HCT116 (cell line): ENCODE results near the gene NALCN. TPM values are rescaled to one million over a fixed set of nuclear protein-coding genes. Genes with fewer than 3 reads are reported as not detected.

Experiments used
- ATAC-seq: fragments of 200-7000 bp; cut with Tn5 transposase; 2 replicates; pipeline ENCODE4 v1.9.1; 2020; ENCODE audit warnings: mild to moderate bottlenecking, moderate library complexity
- BruUV-seq: library from RNA; stranded (reverse); fragments of 400-500 nt; replicated peaks from 2 replicates; lab custom pipeline; 2021; lab: Mats Ljungman, UMichigan
- CTCF ChIA-PET: fragments of 300-600 bp; sonication (Branson Sonifier 250); formaldehyde crosslinking; loops from one replicate; lab custom pipeline; 2021; ENCODE audit warnings: antibody characterized with exemption; lab: Charles Lee
- POLR2A ChIA-PET: fragments of 300-600, 350-600 bp; sonication (Branson Sonifier 250); formaldehyde crosslinking; loops from one replicate; lab custom pipeline; 2021; ENCODE audit warnings: antibody characterized with exemption; lab: Charles Lee
- RAD21 ChIA-PET, 2 experiments: fragments of 300-600 bp; sonication (Branson Sonifier 250); formaldehyde crosslinking; loops; one replicate each; lab custom pipeline; 2023; ENCODE audit warnings: low total read pairs in 2 of 2; ENCODE audit not compliant: uncharacterized antibody in 2 of 2, unreplicated experiment in 2 of 2, low non-redundant PET in 1 of 2; lab: Charles Lee
- DNase-seq: peaks from one replicate; pipeline ENCODE4 v3.0.0-alpha.2; 2010; ENCODE audit warnings: low read depth, low spot score
- H2AFZ ChIP-seq: fragments of 200-600 bp; shearing (Covaris generic), sonication (generic); 2 replicates; pipeline ENCODE4 v1.6.1; 2017; ENCODE audit warnings: low read depth, mixed run types, mixed read lengths, antibody characterized with exemption, low read length; ENCODE audit not compliant: poor library complexity, severe bottlenecking
- H3K27ac ChIP-seq: 2 replicates; pipeline ENCODE4 v1.5.1; 2012; ENCODE audit warnings: low read depth, low read length
- H3K27me3 ChIP-seq: fragments of 200-600 bp; sonication (generic); 2 replicates; pipeline ENCODE4 v1.6.1; 2016; ENCODE audit warnings: mixed run types, low read length, mixed read lengths; ENCODE audit not compliant: insufficient read depth
- H3K36me3 ChIP-seq, 2 experiments: fragments of 200-500 bp in 1 of 2; fragments of 200-600 bp in 1 of 2; sonication (Bioruptor generic) in 1 of 2; sonication (generic) in 1 of 2; 2 replicates each; pipeline versions ENCODE4 v1.5.1 to v1.6.1; 2014 to 2016; ENCODE audit warnings: low read length in 2 of 2, inconsistent platforms in 1 of 2, mixed read lengths in 1 of 2, mixed run types in 1 of 2; ENCODE audit not compliant: insufficient read depth in 2 of 2, control insufficient read depth in 1 of 2
- H3K4me1 ChIP-seq, 2 experiments: fragments of 200-600 bp in 1 of 2; sonication (generic) in 1 of 2; 2 replicates each; pipeline versions ENCODE4 v1.5.1 to v1.6.1; 2012 to 2017; ENCODE audit warnings: low read length in 2 of 2, inconsistent platforms in 1 of 2, mild to moderate bottlenecking in 1 of 2, mixed read lengths in 1 of 2, mixed run types in 1 of 2, moderate library complexity in 1 of 2; ENCODE audit not compliant: insufficient read depth in 2 of 2, control insufficient read depth in 1 of 2
- H3K4me2 ChIP-seq: fragments of 200-600 bp; sonication (generic); 2 replicates; pipeline ENCODE4 v1.6.1; 2017; ENCODE audit warnings: mixed run types, low read length, mixed read lengths
- H3K4me3 ChIP-seq, 2 experiments: fragments of 200-600 bp in 1 of 2; sonication (generic) in 1 of 2; replicated peaks in 1 of 2; 2 replicates each; pipeline ENCODE4 v1.5.1; 2011 to 2016; ENCODE audit warnings: low read length in 2 of 2, control low read depth in 1 of 2, low read depth in 1 of 2, mild to moderate bottlenecking in 1 of 2, mixed read lengths in 1 of 2, mixed run types in 1 of 2
- H3K79me2 ChIP-seq: fragments of 200-600 bp; sonication (generic); 2 replicates; pipeline ENCODE4 v1.6.1; 2017; ENCODE audit warnings: mild to moderate bottlenecking, mixed run types, low read length, moderate library complexity, mixed read lengths; ENCODE audit not compliant: insufficient read depth
- H3K9ac ChIP-seq: fragments of 200-600 bp; sonication (generic); 2 replicates; pipeline ENCODE4 v1.6.1; 2016; ENCODE audit warnings: low read length, mixed read lengths
- H3K9me2 ChIP-seq: fragments of 200-600 bp; sonication (generic), shearing (Covaris generic); 2 replicates; pipeline ENCODE4 v1.6.1; 2017; ENCODE audit warnings: mixed run types, mild to moderate bottlenecking, moderate library complexity; ENCODE audit not compliant: insufficient read depth
- H3K9me3 ChIP-seq, 2 experiments: fragments of 200-500 bp in 1 of 2; fragments of 200-600 bp in 1 of 2; sonication (Bioruptor generic) in 1 of 2; sonication (generic) in 1 of 2; 2 replicates each; pipeline ENCODE4 v1.6.1; 2014 to 2017; ENCODE audit warnings: low read length in 2 of 2, mixed read lengths in 2 of 2, inconsistent platforms in 1 of 2, low read depth in 1 of 2, mild to moderate bottlenecking in 1 of 2, mixed run types in 1 of 2, moderate library complexity in 1 of 2; ENCODE audit not compliant: control insufficient read depth in 1 of 2, insufficient read depth in 1 of 2
- H4K20me1 ChIP-seq: fragments of 200-600 bp; sonication (generic), shearing (Covaris generic); 2 replicates; pipeline ENCODE4 v1.6.1; 2017; ENCODE audit warnings: mixed run types, mild to moderate bottlenecking, moderate library complexity; ENCODE audit not compliant: insufficient read depth
- CTCF ChIP-seq, 3 experiments: fragments of 200-600 bp in 1 of 3; sonication (generic) in 1 of 3; IDR thresholded peaks in 2 of 3; conservative IDR thresholded peaks in 1 of 3; 2 replicates each; pipeline ENCODE4 v1.5.1; 2012 to 2017; ENCODE audit warnings: low read depth in 2 of 3, low read length in 2 of 3, antibody characterized with exemption in 1 of 3, borderline replicate concordance in 1 of 3, control low read depth in 1 of 3, mild to moderate bottlenecking in 1 of 3, mixed read lengths in 1 of 3, mixed run types in 1 of 3, moderate library complexity in 1 of 3; ENCODE audit not compliant: insufficient read depth in 1 of 3
- EGR1 ChIP-seq: IDR thresholded peaks from 2 replicates; pipeline ENCODE4 v1.6.1; 2012; ENCODE audit warnings: low read depth
- ELF1 ChIP-seq: IDR thresholded peaks from 2 replicates; pipeline ENCODE4 v1.6.1; 2012; ENCODE audit warnings: low read depth, borderline replicate concordance
- EZH2phosphoT487 ChIP-seq: fragments of 200-600 bp; IDR thresholded peaks from 2 replicates; pipeline ENCODE4 v1.6.1; 2018; ENCODE audit warnings: antibody characterized with exemption, borderline replicate concordance
- JUND ChIP-seq: IDR thresholded peaks from 2 replicates; pipeline ENCODE4 v1.6.1; 2012
- MAX ChIP-seq: IDR thresholded peaks from 2 replicates; pipeline ENCODE4 v1.6.1; 2012
- POLR2AphosphoS5 ChIP-seq: IDR thresholded peaks from 2 replicates; pipeline ENCODE4 v1.6.1; 2011; ENCODE audit warnings: mild to moderate bottlenecking, low read depth, low read length, moderate library complexity
- SP1 ChIP-seq: IDR thresholded peaks from 2 replicates; pipeline ENCODE4 v1.6.1; 2012; ENCODE audit warnings: low read depth
- SRF ChIP-seq: IDR thresholded peaks from 2 replicates; pipeline ENCODE4 v1.6.1; 2012; ENCODE audit warnings: low read depth
- YY1 ChIP-seq: IDR thresholded peaks from 2 replicates; pipeline ENCODE4 v1.6.1; 2011; ENCODE audit warnings: low read length, low read depth, moderate library complexity, mild to moderate bottlenecking; ENCODE audit not compliant: insufficient replicate concordance; ENCODE audit errors: extremely low read depth
- ZBTB33 ChIP-seq: IDR thresholded peaks from 2 replicates; pipeline ENCODE4 v1.6.1; 2011; ENCODE audit warnings: mild to moderate bottlenecking, low read length, moderate library complexity; ENCODE audit not compliant: insufficient replicate concordance; ENCODE audit errors: extremely low read depth
- ZNF274 ChIP-seq: fragments of 200-500 bp; sonication (Bioruptor generic); IDR thresholded peaks from 2 replicates; pipeline ENCODE4 v1.6.1; 2014; ENCODE audit warnings: mild to moderate bottlenecking, low read depth, low read length, inconsistent platforms
- intact Hi-C: fragments of 100-400 bp; cut with micrococcal nuclease; formaldehyde crosslinking; loops from 2 replicates; pipeline ENCODE4 v1.10.0; 2022
- total RNA-seq: library from RNA; stranded (reverse); gene quantifications from one replicate; pipeline ENCODE4 v1.2.1, GENCODE V29; 2021; ENCODE audit not compliant: unreplicated experiment

Gene NALCN
- total RNA-seq, 1 experiment from 2014 or later, result not detected

- Histone ChIP-seq H3K4me3 (no peak overlapping the region), H3K27ac (no peak overlapping the region), H3K9me3 (no peaks in the 10 kb centered on the region; a peak in 1 of 4 replicates), H3K79me2 (no peaks in the 10 kb centered on the region), H3K36me3 (no peaks in the 10 kb centered on the region), H3K4me1 (no peaks in the 10 kb centered on the region), H4K20me1 (no peaks in the 10 kb centered on the region), H2AFZ (no peak overlapping the region), H3K9me2 (no peaks in the 10 kb centered on the region), H3K9ac (no peak overlapping the region), H3K4me2 (no peak overlapping the region), H3K27me3 (no peaks in the 10 kb centered on the region)
- DNase-seq, result no peak
- ChIA-PET RAD21 (no interaction called here), POLR2A (no interaction called here), CTCF (no interaction called here)
- no TSS peak for BruUV-seq
- intact Hi-C loops, result no loop called here
- no peak for ATAC-seq
- TF ChIP-seq JUND (no peak), YY1 (no peak), MAX (no peak), POLR2AphosphoS5 (no peak), ELF1 (no peak), EZH2phosphoT487 (no peak), ZNF274 (no peak), SP1 (no peak), EGR1 (no peak), ZBTB33 (no peak), SRF (no peak), CTCF (IDR thresholded peaks at IDR 0.05 in 2 of 3, conservative IDR thresholded peaks at IDR 0.05 in 1 of 3; ENCODE audit: borderline replicate concordance in 1 of 3, insufficient read depth in 1 of 3, low read depth in 2 of 3, low read length in 2 of 3) (no peak)
Measured at GRCh38 chr13:101179021-101179420, 237.3 kb downstream of the NALCN start.
